ENCODE results near the gene HHLA2.

HHLA2 gene

GRCh38 chr3:108416111-108416869, 119.9 kb downstream of the HHLA2 start:
- H3K27ac Mint-ChIP-seq = no peak overlapping the region
- intact Hi-C loops (cut with micrococcal nuclease) = no loop called here

GRCh38 chr3:108420926-108421325, 124.6 kb downstream of the HHLA2 start:
- Mint-ChIP-seq H3K27me3 (no peaks in the 10 kb centered on the region), H3K27ac (no peak overlapping the region), H3K4me1 (ENCODE audit: low read depth) (no peaks in the 10 kb centered on the region), H3K9me3 (no peaks in the 10 kb centered on the region), H3K36me3 (ENCODE audit: low read depth) (no peaks in the 10 kb centered on the region), H3K4me3 (no peak overlapping the region)
- intact Hi-C loops (cut with micrococcal nuclease) = no loop called here

More at GRCh38 chr3:108416111-108416869, 119.9 kb downstream of the HHLA2 start:
- Mint-ChIP-seq H3K27me3 (no peaks in the 10 kb centered on the region), H3K4me1 (ENCODE audit: low read depth) (no peaks in the 10 kb centered on the region), H3K9me3 (no peaks in the 10 kb centered on the region), H3K4me3 (no peak overlapping the region), H3K36me3 (ENCODE audit: low read depth) (no peaks in the 10 kb centered on the region)
